H9 (cell line): ENCODE data around the gene UVSSA. TPM values are rescaled to one million over a fixed set of nuclear protein-coding genes. Genes with fewer than 3 reads are reported as not detected.

Experiments
- DNase-seq: peaks from one replicate; pipeline ENCODE4 v3.0.0-alpha.2; 2017
- H2AFZ ChIP-seq: one replicate; pipeline ENCODE4 v1.6.1; 2013; ENCODE audit warnings: mild to moderate bottlenecking, low read length, control low read depth, moderate library complexity
- H2AK5ac ChIP-seq: 2 replicates; pipeline ENCODE4 v1.6.1; 2013; ENCODE audit warnings: low read length, control low read depth, mixed read lengths; ENCODE audit not compliant: insufficient read length
- H2BK120ac ChIP-seq: one replicate; pipeline ENCODE4 v1.6.1; 2013; ENCODE audit warnings: low read depth, mild to moderate bottlenecking, low read length, control low read depth, inconsistent platforms; ENCODE audit not compliant: poor library complexity, severe bottlenecking
- H2BK12ac ChIP-seq: 2 replicates; pipeline ENCODE4 v1.6.1; 2013; ENCODE audit warnings: low read length, control low read depth, mixed read lengths, low read depth; ENCODE audit not compliant: insufficient read length
- H2BK15ac ChIP-seq: 2 replicates; pipeline ENCODE4 v1.6.1; 2013; ENCODE audit warnings: low read depth, low read length, control low read depth
- H2BK20ac ChIP-seq: one replicate; pipeline ENCODE4 v1.6.1; 2013; ENCODE audit warnings: low read depth, mild to moderate bottlenecking, low read length, control low read depth, inconsistent platforms; ENCODE audit not compliant: poor library complexity, severe bottlenecking
- H2BK5ac ChIP-seq: 2 replicates; pipeline ENCODE4 v1.6.1; 2013; ENCODE audit warnings: low read length, control low read depth, mixed read lengths; ENCODE audit not compliant: insufficient read length
- H3K14ac ChIP-seq: 2 replicates; pipeline ENCODE4 v1.6.1; 2013; ENCODE audit warnings: low read length, control low read depth; ENCODE audit not compliant: insufficient read depth
- H3K18ac ChIP-seq: 2 replicates; pipeline ENCODE4 v1.6.1; 2013; ENCODE audit warnings: low read depth, mild to moderate bottlenecking, mixed read lengths, low read length, control low read depth; ENCODE audit not compliant: insufficient read length
- H3K23ac ChIP-seq: 2 replicates; pipeline ENCODE4 v1.6.1; 2013; ENCODE audit warnings: low read length, control low read depth, mixed read lengths, low read depth; ENCODE audit not compliant: insufficient read length
- H3K23me2 ChIP-seq: 2 replicates; pipeline ENCODE4 v1.6.1; 2013; ENCODE audit warnings: low read depth, mild to moderate bottlenecking, mixed read lengths, low read length, control low read depth; ENCODE audit not compliant: insufficient read length, poor library complexity, severe bottlenecking
- H3K27ac ChIP-seq: 2 replicates; pipeline ENCODE4 v1.5.1; 2013; ENCODE audit warnings: low read length, control low read depth, mixed read lengths, low read depth; ENCODE audit not compliant: insufficient read length
- H3K27me3 ChIP-seq: 2 replicates; pipeline ENCODE4 v1.6.1; 2013; ENCODE audit warnings: low read length, control low read depth, inconsistent platforms; ENCODE audit not compliant: insufficient read depth
- H3K4ac ChIP-seq: 2 replicates; pipeline ENCODE4 v1.6.1; 2013; ENCODE audit warnings: low read depth, mild to moderate bottlenecking, control low read depth, inconsistent platforms, low read length, moderate library complexity
- H3K4me1 ChIP-seq: 2 replicates; pipeline ENCODE4 v1.6.1; 2013; ENCODE audit warnings: low read length, control low read depth, inconsistent platforms; ENCODE audit not compliant: insufficient read depth
- H3K4me2 ChIP-seq: 2 replicates; pipeline ENCODE4 v1.6.1; 2013; ENCODE audit warnings: low read length, control low read depth, mixed read lengths; ENCODE audit not compliant: insufficient read length, insufficient read depth
- H3K56ac ChIP-seq: 2 replicates; pipeline ENCODE4 v1.6.1; 2013; ENCODE audit warnings: low read depth, mild to moderate bottlenecking, mixed read lengths, low read length, control low read depth; ENCODE audit not compliant: insufficient read length
- H3K79me1 ChIP-seq: 2 replicates; pipeline ENCODE4 v1.6.1; 2013; ENCODE audit warnings: low read depth, mild to moderate bottlenecking, moderate library complexity, low read length, control low read depth, inconsistent platforms; ENCODE audit not compliant: insufficient read depth, poor library complexity, severe bottlenecking
- H3K79me2 ChIP-seq: 2 replicates; pipeline ENCODE4 v1.6.1; 2013; ENCODE audit warnings: low read length, control low read depth, inconsistent platforms; ENCODE audit not compliant: insufficient read depth
- H3K9ac ChIP-seq: 2 replicates; pipeline ENCODE4 v1.6.1; 2013; ENCODE audit warnings: low read length, control low read depth, mixed read lengths; ENCODE audit not compliant: insufficient read length; ENCODE audit errors: extremely low read depth
- H3K9me3 ChIP-seq: one replicate; pipeline ENCODE4 v1.6.1; 2013; ENCODE audit warnings: low read depth, low read length, inconsistent platforms; ENCODE audit not compliant: control insufficient read depth
- H3T11ph ChIP-seq: one replicate; pipeline ENCODE4 v1.6.1; 2013; ENCODE audit warnings: mild to moderate bottlenecking, low read length, control low read depth, inconsistent platforms
- H4K20me1 ChIP-seq: one replicate; pipeline ENCODE4 v1.6.1; 2013; ENCODE audit not compliant: control insufficient read depth, insufficient read length, insufficient read depth
- H4K5ac ChIP-seq: 2 replicates; pipeline ENCODE4 v1.6.1; 2013; ENCODE audit warnings: low read depth, mild to moderate bottlenecking, mixed read lengths, low read length, control low read depth; ENCODE audit not compliant: insufficient read length
- H4K8ac ChIP-seq: replicated peaks from 2 replicates; pipeline ENCODE4 v1.6.1; 2013; ENCODE audit warnings: low read length, control low read depth, mixed read lengths, low read depth; ENCODE audit not compliant: insufficient read length
- H4K91ac ChIP-seq: 2 replicates; pipeline ENCODE4 v1.6.1; 2013; ENCODE audit warnings: low read depth, mild to moderate bottlenecking, moderate library complexity, mixed read lengths, low read length, control low read depth; ENCODE audit not compliant: insufficient read length
- H3K27ac Mint-ChIP-seq, 3 experiments: 2 replicates in 2 of 3; 3 replicates in 1 of 3; pipeline ENCODE4 v1.8.0; 2020 to 2021; ENCODE audit warnings: mixed read lengths in 3 of 3, mild to moderate bottlenecking in 1 of 3, moderate library complexity in 1 of 3
- H3K27me3 Mint-ChIP-seq: 2 replicates; pipeline ENCODE4 v1.8.0; 2021; ENCODE audit warnings: low read depth, mild to moderate bottlenecking, moderate library complexity, mixed read lengths
- H3K36me3 Mint-ChIP-seq, 3 experiments: 2 replicates in 2 of 3; 3 replicates in 1 of 3; pipeline ENCODE4 v1.8.0; 2020 to 2021; ENCODE audit warnings: low read depth in 3 of 3, mixed read lengths in 3 of 3; ENCODE audit not compliant: insufficient read depth in 1 of 3
- H3K4me1 Mint-ChIP-seq, 2 experiments: 2 replicates each; pipeline ENCODE4 v1.8.0; 2020; ENCODE audit warnings: mixed read lengths in 2 of 2
- H3K4me3 Mint-ChIP-seq, 2 experiments: 2 replicates in 1 of 2; 3 replicates in 1 of 2; pipeline ENCODE4 v1.8.0; 2020 to 2021; ENCODE audit warnings: mild to moderate bottlenecking in 2 of 2, mixed read lengths in 2 of 2, moderate library complexity in 1 of 2
- H3K9me3 Mint-ChIP-seq, 2 experiments: 2 replicates in 1 of 2; 3 replicates in 1 of 2; pipeline ENCODE4 v1.8.0; 2020; ENCODE audit warnings: mild to moderate bottlenecking in 2 of 2, mixed read lengths in 2 of 2, moderate library complexity in 1 of 2
- WGBS: extraction: QIAGEN DNeasy Blood & Tissue Kit; methylation state at CpG from one replicate; pipeline ENCODE4 v1.1.7; 2013; ENCODE audit warnings: missing lambda C conversion rate, low lambda C conversion rate, mixed read lengths; ENCODE audit not compliant: insufficient read length; ENCODE audit errors: extremely low coverage; 5-methylcytosine and 5-hydroxymethylcytosine counted together
- total RNA-seq: library from RNA; stranded (reverse); gene quantifications from 2 replicates; pipeline ENCODE4 v1.2.1, GENCODE V29; 2021
- TF ChIP-seq, protein P1 (sequence below): fragments of 200-600 bp; sonication (generic); conservative IDR thresholded peaks from 3 replicates; pipeline ENCODE4 v1.8.0; 2021; ENCODE audit warnings: antibody characterized with exemption, mild to moderate bottlenecking

The UVSSA gene
- total RNA-seq, 1 experiment from 2014 or later = 15.9 TPM

DNA sequence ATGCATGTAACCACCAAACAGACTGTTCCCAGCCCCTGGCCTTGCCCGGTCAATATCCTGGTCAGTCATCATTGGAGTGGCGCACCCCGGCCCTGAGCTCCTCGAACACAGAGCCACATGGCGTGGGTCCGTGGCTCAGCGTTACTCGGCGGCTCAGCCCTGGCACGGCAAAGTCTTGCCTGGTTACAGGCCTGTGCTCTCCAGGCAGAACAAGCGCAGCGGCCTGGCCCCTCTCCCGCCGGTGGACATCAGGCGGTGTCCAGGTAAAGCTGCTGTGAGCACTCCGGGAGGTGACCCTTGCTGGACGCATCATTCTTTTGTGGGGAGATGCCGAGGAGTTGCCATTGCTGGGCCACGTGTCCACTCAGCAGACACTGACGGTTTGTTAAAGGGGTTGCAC, 6.1 kb upstream of the UVSSA start:
- Histone ChIP-seq H3K79me1 (no peaks in the 10 kb centered on the region), H4K20me1 (peaks cover 2% of the 10 kb centered on the region), H2BK120ac (no peak overlapping the region), H3K4me2 (no peak overlapping the region), H3K27ac (no peak overlapping the region), H3K18ac (no peak overlapping the region), H3K4me1 (no peaks in the 10 kb centered on the region), H3K79me2 (no peaks in the 10 kb centered on the region), H3K23ac (no peak overlapping the region), H3K56ac (no peak overlapping the region), H3K9ac (no peak overlapping the region), H3K27me3 (no peaks in the 10 kb centered on the region), H2BK5ac (no peak overlapping the region), H2AFZ (no peak overlapping the region), H4K91ac (no peak overlapping the region), H2BK12ac (no peak overlapping the region), H2BK15ac (no peak overlapping the region), H4K5ac (no peak overlapping the region), H3K9me3 (no peaks in the 10 kb centered on the region), H3K4ac (no peak overlapping the region), H3K14ac (no peak overlapping the region), H3K23me2 (peaks cover 4% of the 10 kb centered on the region), H4K8ac (no peak overlapping the region), H2BK20ac (no peak overlapping the region), H2AK5ac (no peak overlapping the region), H3T11ph (no peak overlapping the region)
- WGBS = no CpG with 5 or more reads among the region's 20 CpGs
- TF ChIP-seq, protein P1, sequence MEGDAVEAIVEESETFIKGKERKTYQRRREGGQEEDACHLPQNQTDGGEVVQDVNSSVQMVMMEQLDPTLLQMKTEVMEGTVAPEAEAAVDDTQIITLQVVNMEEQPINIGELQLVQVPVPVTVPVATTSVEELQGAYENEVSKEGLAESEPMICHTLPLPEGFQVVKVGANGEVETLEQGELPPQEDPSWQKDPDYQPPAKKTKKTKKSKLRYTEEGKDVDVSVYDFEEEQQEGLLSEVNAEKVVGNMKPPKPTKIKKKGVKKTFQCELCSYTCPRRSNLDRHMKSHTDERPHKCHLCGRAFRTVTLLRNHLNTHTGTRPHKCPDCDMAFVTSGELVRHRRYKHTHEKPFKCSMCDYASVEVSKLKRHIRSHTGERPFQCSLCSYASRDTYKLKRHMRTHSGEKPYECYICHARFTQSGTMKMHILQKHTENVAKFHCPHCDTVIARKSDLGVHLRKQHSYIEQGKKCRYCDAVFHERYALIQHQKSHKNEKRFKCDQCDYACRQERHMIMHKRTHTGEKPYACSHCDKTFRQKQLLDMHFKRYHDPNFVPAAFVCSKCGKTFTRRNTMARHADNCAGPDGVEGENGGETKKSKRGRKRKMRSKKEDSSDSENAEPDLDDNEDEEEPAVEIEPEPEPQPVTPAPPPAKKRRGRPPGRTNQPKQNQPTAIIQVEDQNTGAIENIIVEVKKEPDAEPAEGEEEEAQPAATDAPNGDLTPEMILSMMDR = no peak
- H3K4me1 Mint-ChIP-seq = peaks cover 11% of the 10 kb centered on the region in 2 experiments
- no peak overlapping the region for H3K4me3 Mint-ChIP-seq
- no peaks in the 10 kb centered on the region; the same call in 1 of the 2 replicates for H3K27me3 Mint-ChIP-seq
- DNase-seq = no peak
- peaks cover 35 to 61% (median 58%) of the 10 kb centered on the region in 3 experiments for H3K36me3 Mint-ChIP-seq
- H3K27ac Mint-ChIP-seq = no peak overlapping the region
- peaks cover 0 to 4% of the 10 kb centered on the region in 2 experiments; a peak in 1 of 5 replicates for H3K9me3 Mint-ChIP-seq
